Measurements from ENCODE around the gene PKN1. TPM values are rescaled to one million over a fixed set of nuclear protein-coding genes. Genes with fewer than 3 reads are reported as not detected.

PKN1 gene
- total and polyA plus RNA-seq, 7 experiments from 2014 or later: 47.2 to 211 (median 198) TPM

GRCh38 chr19:14515501-14516047, 82.5 kb downstream of the PKN1 start:
- Mint-ChIP-seq H3K36me3 (peaks cover 13 to 33% (median 28%) of the 10 kb centered on the region in 5 donors), H3K27ac (peak overlapping the region; percentile 84 to 99 (median 92)), H3K4me1 (peaks cover 36 to 72% (median 59%) of the 10 kb centered on the region in 7 donors), H3K27me3 (peaks cover 0 to 2% (median 0%) of the 10 kb centered on the region in 5 donors), H3K9me3 (peaks cover 0 to 12% (median 0%) of the 10 kb centered on the region in 11 donors), H3K4me3 (peak overlapping the region; percentile 88 to 99 (median 95))
- Histone ChIP-seq H3K27ac (ENCODE audit: low read depth, low read length) (peak overlapping the region; percentile 92), H3K9me3 (ENCODE audit: control insufficient read depth in 2 of 3, low read length in 3 of 3) (no peaks in the 10 kb centered on the region), H3K27me3 (ENCODE audit: control insufficient read depth in 2 of 2, insufficient read depth in 2 of 2, low read length in 2 of 2) (no peaks in the 10 kb centered on the region), H3K4me3 (ENCODE audit: low read length) (peak overlapping the region; percentile 73), H3K4me1 (ENCODE audit: control insufficient read depth in 2 of 2, insufficient read depth in 2 of 2, low read length in 2 of 2) (peaks cover 38 to 43% of the 10 kb centered on the region in 2 donors), H3K36me3 (ENCODE audit: control insufficient read depth in 2 of 3, insufficient read depth in 3 of 3, low read length in 3 of 3) (peaks cover 15 to 43% (median 22%) of the 10 kb centered on the region in 3 experiments)
- intact Hi-C loops (cut with micrococcal nuclease): loop anchor here (5.0 kb wide), 3 partner anchors 138 to 1363 kb away; partner anchors contain the start of genes IER2 (in 2 of the 2), STX10 (in 2 of the 2) and RFX1 (in 1 of the 2)
- ATAC-seq: no peak
- DNase-seq: no peak
- POLR2A ChIA-PET: interaction anchor here (0.5 to 34.0 kb wide), 9 partner anchors 7 to 797 kb away, joined by 4 to 1101 read pairs (median 4); partner anchors contain the start of genes DNAJB1, GIPC1 and TECR
- CTCF ChIA-PET: interaction anchor here (0.9 to 10.7 kb wide), 2 partner anchors 9 to 29 kb away, joined by 3 to 73 read pairs; no protein-coding TSS in a partner anchor

DNA sequence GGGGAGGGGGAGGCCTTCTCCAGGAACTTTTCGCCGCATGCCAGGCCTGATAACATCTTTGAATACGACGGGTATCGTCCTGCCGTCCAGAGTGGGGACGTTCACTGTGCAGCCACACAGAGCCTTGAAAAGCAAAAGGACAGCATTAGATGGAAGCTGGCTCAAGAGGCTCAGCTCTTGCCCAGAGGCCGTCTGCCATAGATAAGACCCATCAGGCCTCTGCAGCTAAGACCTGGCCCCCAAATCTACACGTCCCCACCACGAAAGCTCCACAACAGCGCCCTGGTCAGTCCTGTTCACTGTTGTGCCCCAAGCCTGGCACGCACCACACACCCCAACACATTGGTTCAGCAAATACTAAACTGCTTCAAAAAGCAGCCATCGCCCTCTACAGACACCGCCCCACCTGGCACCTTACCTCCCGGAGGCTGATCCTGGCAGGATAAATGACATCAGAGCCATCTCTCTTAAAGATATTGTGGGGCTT, 83.0 kb downstream of the PKN1 start:
- DNase-seq (no peak), ATAC-seq (no peak)
- Histone ChIP-seq H3K27ac (ENCODE audit: low read depth, low read length) (peak overlapping the region; percentile 92), H3K9me3 (ENCODE audit: control insufficient read depth in 2 of 3, low read length in 3 of 3) (no peaks in the 10 kb centered on the region), H3K4me3 (ENCODE audit: low read length) (peak overlapping the region; percentile 73), H3K36me3 (ENCODE audit: control insufficient read depth in 2 of 3, insufficient read depth in 3 of 3, low read length in 3 of 3) (peaks cover 15 to 43% (median 22%) of the 10 kb centered on the region in 3 experiments), H3K4me1 (ENCODE audit: control insufficient read depth in 2 of 2, insufficient read depth in 2 of 2, low read length in 2 of 2) (peaks cover 41 to 48% of the 10 kb centered on the region in 2 donors), H3K27me3 (ENCODE audit: control insufficient read depth in 2 of 2, insufficient read depth in 2 of 2, low read length in 2 of 2) (no peaks in the 10 kb centered on the region)
- Mint-ChIP-seq H3K4me3 (peak overlapping the region; percentile 88 to 99 (median 95)), H3K27me3 (peaks cover 0 to 2% (median 0%) of the 10 kb centered on the region in 5 donors), H3K9me3 (peaks cover 0 to 12% (median 0%) of the 10 kb centered on the region in 11 donors), H3K27ac (peak overlapping the region; percentile 84 to 99 (median 92)), H3K36me3 (peaks cover 13 to 33% (median 28%) of the 10 kb centered on the region in 5 donors), H3K4me1 (peaks cover 36 to 68% (median 58%) of the 10 kb centered on the region in 7 donors)
- ChIA-PET CTCF (interaction anchor here (0.9 to 10.7 kb wide), 2 partner anchors 10 to 30 kb away, joined by 3 to 73 read pairs; no protein-coding TSS in a partner anchor), POLR2A (interaction anchor here (0.6 to 34.0 kb wide), 9 partner anchors 8 to 370 kb away, joined by 4 to 1101 read pairs (median 5); partner anchors contain the start of genes DNAJB1, GIPC1 and TECR)
- intact Hi-C loops (cut with micrococcal nuclease): loop anchor here (5.0 kb wide), 3 partner anchors 139 to 1364 kb away; partner anchors contain the start of genes IER2 (in 2 of the 2), STX10 (in 2 of the 2) and RFX1 (in 1 of the 2)

DNA sequence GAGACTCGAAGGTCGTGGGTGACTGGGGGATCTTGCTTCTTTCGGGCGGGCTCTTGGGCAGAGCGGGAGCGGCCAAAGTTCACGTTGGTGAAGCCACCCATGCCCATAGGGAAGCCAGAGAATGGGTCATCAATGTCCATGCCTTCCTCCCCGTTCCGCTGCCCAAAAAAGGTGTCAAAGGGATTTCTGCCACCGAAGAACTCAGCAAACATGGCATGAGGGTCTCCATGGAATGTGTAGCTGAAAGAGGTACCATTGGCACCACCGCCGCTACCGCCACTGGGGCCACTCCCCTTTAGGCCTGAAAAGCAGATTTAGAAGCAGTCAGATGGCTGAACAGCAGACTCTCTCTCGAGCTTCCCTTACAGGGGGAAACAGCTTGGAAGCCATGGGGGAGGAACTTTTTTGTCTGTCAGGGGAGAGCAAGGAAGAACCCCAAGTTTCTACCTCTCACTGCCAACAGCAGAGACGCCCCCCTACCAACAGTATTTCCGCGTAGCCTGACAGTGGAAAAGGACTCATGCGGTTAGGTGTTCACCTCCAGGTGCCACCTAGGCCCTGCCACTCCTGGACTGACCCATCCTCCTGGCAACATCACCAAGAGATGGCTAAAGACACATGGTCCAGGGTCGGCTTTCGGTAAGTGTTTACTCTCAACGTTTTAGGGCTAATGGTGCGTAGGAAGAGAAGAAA, 83.8 kb downstream of the PKN1 start:
- H3K27me3 ChIP-seq (ENCODE audit: control insufficient read depth in 2 of 2, insufficient read depth in 2 of 2, low read length in 2 of 2): no peaks in the 10 kb centered on the region
- peak overlapping the region; percentile 92 for H3K27ac ChIP-seq (ENCODE audit: low read depth, low read length)
- peaks cover 0 to 2% (median 0%) of the 10 kb centered on the region in 5 donors for H3K27me3 Mint-ChIP-seq
- peaks cover 0 to 12% (median 0%) of the 10 kb centered on the region in 11 donors for H3K9me3 Mint-ChIP-seq
- peaks cover 35 to 72% (median 65%) of the 10 kb centered on the region in 7 donors for H3K4me1 Mint-ChIP-seq
- H3K9me3 ChIP-seq (ENCODE audit: control insufficient read depth in 2 of 3, low read length in 3 of 3): no peaks in the 10 kb centered on the region
- ATAC-seq (no peak), DNase-seq (peak in 4 of 9 donors; percentile 24 to 43 (median 40))
- peak overlapping the region; percentile 88 to 99 (median 95) for H3K4me3 Mint-ChIP-seq
- H3K36me3 Mint-ChIP-seq: peaks cover 13 to 33% (median 28%) of the 10 kb centered on the region in 5 donors
- H3K27ac Mint-ChIP-seq: peak overlapping the region; percentile 84 to 99 (median 92)
- H3K4me3 ChIP-seq (ENCODE audit: low read length): peak overlapping the region; percentile 73
- peaks cover 49 to 56% of the 10 kb centered on the region in 2 donors for H3K4me1 ChIP-seq (ENCODE audit: control insufficient read depth in 2 of 2, insufficient read depth in 2 of 2, low read length in 2 of 2)
- POLR2A ChIA-PET: interaction anchor here (0.5 to 34.0 kb wide), 15 partner anchors 8 to 514 kb away, joined by 3 to 1101 read pairs (median 5); partner anchors contain the start of genes DNAJB1, GIPC1 and TECR
- CTCF ChIA-PET: interaction anchor here (0.6 to 10.7 kb wide), 6 partner anchors 11 to 55 kb away, joined by 4 to 73 read pairs (median 5); partner anchors contain the start of gene NDUFB7
- H3K36me3 ChIP-seq (ENCODE audit: control insufficient read depth in 2 of 3, insufficient read depth in 3 of 3, low read length in 3 of 3): peaks cover 15 to 43% (median 22%) of the 10 kb centered on the region in 3 experiments
- intact Hi-C loops (cut with micrococcal nuclease): loop anchor here (5.0 kb wide), 3 partner anchors 140 to 1365 kb away; partner anchors contain the start of genes IER2 (in 2 of the 2), STX10 (in 2 of the 2) and RFX1 (in 1 of the 2)

GRCh38 chr19:14517446-14517839, 84.3 kb downstream of the PKN1 start:
- no peaks in the 10 kb centered on the region for H3K27me3 ChIP-seq (ENCODE audit: control insufficient read depth in 2 of 2, insufficient read depth in 2 of 2, low read length in 2 of 2)
- intact Hi-C loops (cut with micrococcal nuclease): loop anchor here (5.0 kb wide), 3 partner anchors 140 to 1365 kb away; partner anchors contain the start of genes IER2 (in 2 of the 2), STX10 (in 2 of the 2) and RFX1 (in 1 of the 2)
- H3K9me3 ChIP-seq (ENCODE audit: control insufficient read depth in 2 of 3, low read length in 3 of 3): no peaks in the 10 kb centered on the region
- H3K4me3 Mint-ChIP-seq: peak overlapping the region; percentile 92 to 99 (median 95)
- H3K36me3 ChIP-seq (ENCODE audit: control insufficient read depth in 2 of 3, insufficient read depth in 3 of 3, low read length in 3 of 3): peaks cover 15 to 43% (median 22%) of the 10 kb centered on the region in 3 experiments
- POLR2A ChIA-PET: interaction anchor here (0.5 to 34.0 kb wide), 16 partner anchors 9 to 514 kb away, joined by 3 to 1101 read pairs (median 4); partner anchors contain the start of genes DDX39A, DNAJB1, GIPC1 and TECR
- CTCF ChIA-PET: interaction anchor here (0.6 to 10.7 kb wide), 8 partner anchors 8 to 94 kb away, joined by 3 to 73 read pairs (median 4); partner anchors contain the start of gene NDUFB7
- peak overlapping the region; percentile 92 for H3K27ac ChIP-seq (ENCODE audit: low read depth, low read length)
- H3K4me3 ChIP-seq (ENCODE audit: low read length): peak overlapping the region; percentile 73
- H3K27me3 Mint-ChIP-seq: peaks cover 0 to 2% (median 0%) of the 10 kb centered on the region in 5 donors
- DNase-seq (peak in 1 of 9 donors; percentile 28), ATAC-seq (no peak)
- H3K36me3 Mint-ChIP-seq: peaks cover 13 to 33% (median 28%) of the 10 kb centered on the region in 5 donors
- peaks cover 52 to 59% of the 10 kb centered on the region in 2 donors for H3K4me1 ChIP-seq (ENCODE audit: control insufficient read depth in 2 of 2, insufficient read depth in 2 of 2, low read length in 2 of 2)
- peaks cover 38 to 77% (median 71%) of the 10 kb centered on the region in 7 donors for H3K4me1 Mint-ChIP-seq
- H3K9me3 Mint-ChIP-seq: peaks cover 0 to 15% (median 0%) of the 10 kb centered on the region in 11 donors
- H3K27ac Mint-ChIP-seq: peak overlapping the region; percentile 84 to 99 (median 92)

DNA sequence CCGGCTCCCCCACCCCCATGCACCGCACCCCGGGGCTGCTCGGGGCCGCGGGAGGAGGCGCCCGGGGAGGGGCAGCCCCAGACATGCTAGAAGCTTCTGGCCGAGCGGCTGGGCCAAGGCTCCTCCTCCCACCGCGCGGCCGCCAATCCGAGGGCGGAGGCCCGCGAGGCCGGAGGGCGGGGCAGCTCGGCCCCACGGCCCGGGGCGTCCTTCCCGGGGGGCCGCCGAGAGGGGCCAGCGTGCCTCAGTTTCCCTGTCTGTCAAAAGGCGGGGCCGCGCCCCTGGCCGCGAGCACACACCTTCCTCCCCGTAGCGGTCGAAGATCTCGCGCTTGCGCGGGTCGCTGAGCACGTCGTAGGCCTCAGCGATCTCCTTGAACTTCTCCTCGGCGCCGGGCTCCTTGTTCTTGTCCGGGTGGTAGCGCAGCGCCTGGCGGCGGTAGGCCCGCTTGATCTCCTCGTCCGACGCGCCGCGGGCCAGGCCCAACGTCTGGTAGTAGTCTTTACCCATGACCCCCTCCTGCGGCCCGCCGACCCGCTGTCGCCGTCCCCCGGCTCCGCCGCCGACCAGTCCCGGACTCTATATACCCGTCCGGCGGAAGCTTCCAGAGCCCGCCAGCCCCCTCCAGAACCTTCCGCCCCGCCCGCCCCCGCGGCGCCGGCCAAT, 84.9 kb downstream of the PKN1 start, which contains the start of gene DNAJB1:
Gene DNAJB1 (minus strand): TSS at position 558 of the 666 bp plus-strand sequence. CDS start 48 bp downstream, at position 510.
- Mint-ChIP-seq H3K9me3 (peaks cover 0 to 19% (median 0%) of the 10 kb centered on the region in 11 donors), H3K36me3 (peaks cover 13 to 36% (median 28%) of the 10 kb centered on the region in 5 donors), H3K4me3 (peak within 1 kb of the TSS; percentile 93 to 99 (median 96)), H3K27me3 (peaks cover 0 to 2% (median 0%) of the 10 kb centered on the region in 5 donors), H3K27ac (peak within 1 kb of the TSS; percentile 92 to 100 (median 98)), H3K4me1 (peaks cover 42 to 80% (median 72%) of the 10 kb centered on the region in 7 donors)
- Histone ChIP-seq H3K4me1 (ENCODE audit: control insufficient read depth in 2 of 2, insufficient read depth in 2 of 2, low read length in 2 of 2) (peaks cover 57 to 64% of the 10 kb centered on the region in 2 donors), H3K27me3 (ENCODE audit: control insufficient read depth in 2 of 2, insufficient read depth in 2 of 2, low read length in 2 of 2) (no peaks in the 10 kb centered on the region), H3K4me3 (ENCODE audit: low read length) (peak within 1 kb of the TSS; percentile 73), H3K9me3 (ENCODE audit: control insufficient read depth in 2 of 3, low read length in 3 of 3) (no peaks in the 10 kb centered on the region), H3K27ac (ENCODE audit: low read depth, low read length) (peak within 1 kb of the TSS; percentile 97), H3K36me3 (ENCODE audit: control insufficient read depth in 2 of 3, insufficient read depth in 3 of 3, low read length in 3 of 3) (peaks cover 15 to 43% (median 22%) of the 10 kb centered on the region in 3 experiments)
- POLR2A ChIA-PET: interaction anchor here (0.6 to 34.0 kb wide), 25 partner anchors 10 to 862 kb away, joined by 3 to 1101 read pairs (median 4); partner anchors contain the start of genes AKAP8, ASF1B, DDX39A and DNAJB1
- DNase-seq: peak in 2 of 9 donors; percentile 53 to 86
- intact Hi-C loops (cut with micrococcal nuclease): loop anchor here (1.0 to 5.0 kb wide), 10 partner anchors 11 to 1727 kb away; partner anchors contain the start of genes GIPC1 (in 2 of the 2), IER2 (in 2 of the 2), STX10 (in 2 of the 2) and TECR (in 2 of the 2)
- CTCF ChIA-PET: interaction anchor here (0.6 to 10.7 kb wide), 7 partner anchors 8 to 94 kb away, joined by 3 to 73 read pairs (median 5); partner anchors contain the start of gene NDUFB7
- ATAC-seq: peak; percentile 33
